Neural cell (in vitro differentiated cells): ENCODE measurements around the gene MAP3K1. TPM values are rescaled to one million over a fixed set of nuclear protein-coding genes. Genes with fewer than 3 reads are reported as not detected.

Experiments
- H2AFZ ChIP-seq: fragments of 200-600, 300-800 bp; sonication (generic), shearing (Covaris generic); 2 replicates; pipeline ENCODE4 v1.6.0; 2014; ENCODE audit warnings: low read depth, mild to moderate bottlenecking, antibody characterized with exemption, low read length, moderate library complexity
- H3F3A ChIP-seq: fragments of 200-600 bp; shearing (Covaris generic); 2 replicates; pipeline ENCODE4 v1.6.1; 2016; ENCODE audit warnings: mild to moderate bottlenecking, moderate library complexity, mixed read lengths, antibody characterized with exemption, low read length; ENCODE audit not compliant: insufficient read depth, poor library complexity, severe bottlenecking
- H3K27ac ChIP-seq: fragments of 200-600, 300-800 bp; sonication (generic), shearing (Covaris generic); 2 replicates; pipeline ENCODE4 v1.5.1; 2014; ENCODE audit warnings: mild to moderate bottlenecking, low read length, moderate library complexity
- H3K27me3 ChIP-seq: fragments of 300-800, 200-600 bp; sonication (generic), shearing (Covaris generic); 2 replicates; pipeline ENCODE4 v1.6.0; 2014; ENCODE audit warnings: mild to moderate bottlenecking, low read depth, low read length, moderate library complexity; ENCODE audit not compliant: insufficient read depth
- H3K36me3 ChIP-seq: fragments of 300-800, 200-600 bp; sonication (generic), shearing (Covaris generic); 2 replicates; pipeline ENCODE4 v1.5.1; 2014; ENCODE audit warnings: mild to moderate bottlenecking, antibody characterized with exemption, low read length, moderate library complexity; ENCODE audit not compliant: insufficient read depth
- H3K4me2 ChIP-seq: fragments of 300-800, 200-600 bp; sonication (generic), shearing (Covaris generic); 2 replicates; pipeline ENCODE4 v1.6.0; 2014; ENCODE audit warnings: mild to moderate bottlenecking, low read length
- H3K4me3 ChIP-seq: fragments of 300-800, 200-600 bp; sonication (generic), shearing (Covaris generic); 2 replicates; pipeline ENCODE4 v1.5.1; 2014; ENCODE audit warnings: mild to moderate bottlenecking, low read length, moderate library complexity
- H3K79me2 ChIP-seq: fragments of 200-600 bp; shearing (Covaris generic); replicated peaks from 2 replicates; pipeline ENCODE4 v1.6.0; 2014; ENCODE audit warnings: mild to moderate bottlenecking, low read length, moderate library complexity; ENCODE audit not compliant: insufficient read depth
- H3K9ac ChIP-seq: fragments of 300-800, 200-600 bp; sonication (generic), shearing (Covaris generic); 2 replicates; pipeline ENCODE4 v1.6.1; 2016; ENCODE audit warnings: mild to moderate bottlenecking, low read length, mixed read lengths
- H3K9me2 ChIP-seq: fragments of 200-600 bp; shearing (Covaris generic); 2 replicates; pipeline ENCODE4 v1.6.1; 2016; ENCODE audit warnings: mild to moderate bottlenecking, low read length, mixed read lengths; ENCODE audit not compliant: insufficient read depth
- H3K9me3 ChIP-seq: fragments of 200-600, 300-800 bp; sonication (generic), shearing (Covaris generic); 2 replicates; pipeline ENCODE4 v1.6.1; 2016; ENCODE audit warnings: mild to moderate bottlenecking, mixed run types, low read length, moderate library complexity, mixed read lengths
- H4K20me1 ChIP-seq: fragments of 200-600 bp; shearing (Covaris generic); 2 replicates; pipeline ENCODE4 v1.6.1; 2016; ENCODE audit warnings: mild to moderate bottlenecking, mixed run types; ENCODE audit not compliant: insufficient read depth
- CTCF ChIP-seq: fragments of 450-650 bp; IDR thresholded peaks from 2 replicates; pipeline ENCODE4 v1.5.1; 2014; ENCODE audit warnings: antibody characterized with exemption, mild to moderate bottlenecking, moderate library complexity; ENCODE audit not compliant: poor library complexity, severe bottlenecking
- EP300 ChIP-seq: fragments of 450-650 bp; conservative IDR thresholded peaks from 2 replicates; pipeline ENCODE4 v1.6.1; 2014; ENCODE audit warnings: antibody characterized with exemption, mild to moderate bottlenecking, moderate library complexity; ENCODE audit not compliant: poor library complexity, severe bottlenecking
- EZH2 ChIP-seq: fragments of 200-600, 300-800 bp; shearing (Covaris generic), sonication (generic); IDR thresholded peaks from 2 replicates; pipeline ENCODE4 v1.6.1; 2014; ENCODE audit warnings: antibody characterized with exemption, low read length, borderline replicate concordance, mild to moderate bottlenecking; ENCODE audit not compliant: insufficient read depth, poor library complexity, severe bottlenecking
- MXI1 ChIP-seq: fragments of 450-650 bp; conservative IDR thresholded peaks from 2 replicates; pipeline ENCODE4 v1.6.1; 2014; ENCODE audit warnings: antibody characterized with exemption, mild to moderate bottlenecking; ENCODE audit not compliant: poor library complexity, severe bottlenecking
- POLR2AphosphoS5 ChIP-seq: IDR thresholded peaks from 2 replicates; pipeline ENCODE4 v1.6.1; 2012
- RAD21 ChIP-seq: fragments of 450-650 bp; conservative IDR thresholded peaks from 2 replicates; pipeline ENCODE4 v1.6.1; 2014; ENCODE audit warnings: antibody characterized with exemption, mild to moderate bottlenecking, moderate library complexity
- REST ChIP-seq: IDR thresholded peaks from 2 replicates; pipeline ENCODE4 v1.6.1; 2012; ENCODE audit warnings: borderline replicate concordance
- SMC3 ChIP-seq: fragments of 450-650 bp; conservative IDR thresholded peaks from 2 replicates; pipeline ENCODE4 v1.6.1; 2014; ENCODE audit warnings: antibody characterized with exemption, mild to moderate bottlenecking, moderate library complexity; ENCODE audit not compliant: poor library complexity
- TAF1 ChIP-seq: IDR thresholded peaks from 2 replicates; pipeline ENCODE4 v1.6.1; 2012; ENCODE audit warnings: low read depth
- polyA plus RNA-seq: library from polyadenylated mRNA; depleted of rRNA; stranded (reverse); fragments of >200 nt; gene quantifications from 2 replicates; pipeline ENCODE4 v1.2.3, GENCODE V29; 2014

MAP3K1 gene
- polyA plus RNA-seq, 1 donor from 2014 or later: 26.4 TPM

- Histone ChIP-seq H3F3A (no peaks in the 10 kb centered on the region), H3K4me2 (no peak overlapping the region), H3K79me2 (no peaks in the 10 kb centered on the region), H3K4me3 (no peak overlapping the region), H3K9ac (no peak overlapping the region), H4K20me1 (no peaks in the 10 kb centered on the region), H3K27me3 (no peaks in the 10 kb centered on the region), H3K9me3 (no peaks in the 10 kb centered on the region), H3K27ac (no peak overlapping the region), H3K36me3 (peaks cover 2% of the 10 kb centered on the region), H2AFZ (no peak overlapping the region), H3K9me2 (no peaks in the 10 kb centered on the region)
- no peak for TF ChIP-seq TAF1
- no peak for TF ChIP-seq POLR2AphosphoS5
- TF ChIP-seq RAD21: no peak
These were observed 102.7 kb downstream of the MAP3K1 start for GRCh38 chr5:56918054-56918453.

- Histone ChIP-seq H3K9me2 (no peaks in the 10 kb centered on the region), H3F3A (no peaks in the 10 kb centered on the region), H3K4me3 (no peak overlapping the region), H3K4me2 (no peak overlapping the region), H3K27ac (no peak overlapping the region), H3K36me3 (peaks cover 14% of the 10 kb centered on the region), H4K20me1 (no peaks in the 10 kb centered on the region), H3K9me3 (no peaks in the 10 kb centered on the region), H3K27me3 (no peaks in the 10 kb centered on the region), H3K9ac (no peak overlapping the region), H2AFZ (no peak overlapping the region), H3K79me2 (no peaks in the 10 kb centered on the region)
- no peak for TF ChIP-seq EP300
- no peak for TF ChIP-seq MXI1
These were observed 104.8 kb downstream of the MAP3K1 start for GRCh38 chr5:56919942-56920662.

GRCh38 chr5:56922922-56923321 lies 107.6 kb downstream of the MAP3K1 start:
- TF ChIP-seq MXI1 (no peak), REST (no peak), EP300 (no peak), SMC3 (no peak), TAF1 (no peak), RAD21 (no peak), CTCF (no peak), POLR2AphosphoS5 (no peak), EZH2 (no peak)
- Histone ChIP-seq H3K27ac (no peak overlapping the region), H3K9ac (no peak overlapping the region), H3K79me2 (no peaks in the 10 kb centered on the region), H4K20me1 (no peaks in the 10 kb centered on the region), H3K4me3 (no peak overlapping the region), H3F3A (no peaks in the 10 kb centered on the region), H3K9me2 (no peaks in the 10 kb centered on the region), H3K36me3 (peaks cover 20% of the 10 kb centered on the region), H3K27me3 (no peaks in the 10 kb centered on the region), H2AFZ (no peak overlapping the region), H3K4me2 (no peak overlapping the region), H3K9me3 (no peaks in the 10 kb centered on the region)
